ENCODE measurements around the gene MTA1. TPM values are rescaled to one million over a fixed set of nuclear protein-coding genes. Genes with fewer than 3 reads are reported as not detected.
A peak's percentile ranks its signal among the peaks of the same experiment; 100 is the strongest.

MTA1 gene
- total RNA-seq, 2 experiments from 2014 or later = 136 to 152 TPM

- H3K36me3 Mint-ChIP-seq (ENCODE audit: low read depth) = no peaks in the 10 kb centered on the region
- CTCF ChIA-PET = interaction anchor here (1.0 kb wide), 1 partner anchor 18 kb away, joined by 5 read pairs; no protein-coding TSS in a partner anchor
Observed at GRCh38 chr14:105388110-105388951, 31.3 kb upstream of the MTA1 start.

DNA sequence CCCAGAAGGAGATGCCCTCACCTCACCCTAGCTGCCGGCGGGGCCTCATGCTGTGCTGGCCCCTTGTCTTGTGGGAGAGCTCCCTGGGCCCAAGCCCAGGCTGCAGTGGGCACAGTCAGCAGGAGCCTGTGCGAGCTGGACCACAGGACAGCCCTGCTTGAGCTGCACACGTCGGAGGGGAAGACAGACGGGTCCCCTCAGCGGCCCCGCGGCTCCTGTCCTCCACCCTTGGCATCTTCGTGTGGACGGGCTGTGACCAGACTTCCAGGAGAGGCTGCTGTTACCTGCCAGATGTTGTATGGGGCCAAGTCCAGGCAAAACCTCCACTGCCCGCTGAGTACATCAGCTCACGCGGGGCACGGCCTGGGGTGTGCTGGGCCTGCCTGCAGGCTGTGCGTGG, 30.7 kb upstream of the MTA1 start:
- no peak for DNase-seq

More at GRCh38 chr14:105388110-105388951, 31.3 kb upstream of the MTA1 start:
- no peaks in the 10 kb centered on the region for H3K27me3 Mint-ChIP-seq
- POLR2A ChIA-PET = no interaction called here
- H3K9me3 Mint-ChIP-seq (ENCODE audit: low read depth) = no peaks in the 10 kb centered on the region
- ATAC-seq (no peak), DNase-seq (no peak)
- H3K4me1 Mint-ChIP-seq = no peaks in the 10 kb centered on the region
- intact Hi-C loops (cut with DNase I, micrococcal nuclease) = no loop called here
- H3K4me3 Mint-ChIP-seq = no peak overlapping the region
- H3K27ac Mint-ChIP-seq = no peak overlapping the region

DNA sequence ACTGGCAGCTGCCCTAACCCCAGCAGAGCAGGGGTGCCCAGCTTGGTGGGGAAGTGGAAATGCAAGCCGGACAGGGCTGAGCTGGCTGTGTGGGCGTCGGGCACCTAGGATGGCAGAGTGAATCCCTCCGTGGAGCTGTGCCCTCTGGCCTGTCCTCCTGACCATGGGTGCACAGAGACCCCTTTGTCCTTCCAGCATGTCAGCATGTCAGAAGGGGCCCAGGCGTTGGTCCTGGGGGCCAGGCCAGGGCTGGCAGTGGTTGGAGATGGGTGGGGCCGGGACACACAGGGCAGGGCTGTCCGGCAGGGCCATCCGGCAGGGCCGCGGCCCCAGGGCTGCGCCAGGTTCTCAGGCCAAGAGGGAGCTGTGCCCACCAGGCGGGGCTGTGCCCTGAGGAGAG, 30.1 kb upstream of the MTA1 start:
- DNase-seq (no peak), ATAC-seq (no peak)
- ChIA-PET POLR2A (no interaction called here), CTCF (interaction anchor here (0.6 to 1.8 kb wide), 6 partner anchors 18 to 140 kb away, joined by 3 to 5 read pairs (median 4); no protein-coding TSS in a partner anchor)
- H3K27me3 Mint-ChIP-seq = no peaks in the 10 kb centered on the region
- no peaks in the 10 kb centered on the region for H3K9me3 Mint-ChIP-seq (ENCODE audit: low read depth)
- H3K27ac Mint-ChIP-seq = no peak overlapping the region
- H3K36me3 Mint-ChIP-seq (ENCODE audit: low read depth) = no peaks in the 10 kb centered on the region
- H3K4me3 Mint-ChIP-seq = no peak overlapping the region
- intact Hi-C loops (cut with DNase I, micrococcal nuclease) = no loop called here
- no peaks in the 10 kb centered on the region for H3K4me1 Mint-ChIP-seq

More for the DNA sequence above, 30.7 kb upstream of the MTA1 start:
- no peak for ATAC-seq
- Mint-ChIP-seq H3K27me3 (no peaks in the 10 kb centered on the region), H3K27ac (no peak overlapping the region), H3K36me3 (ENCODE audit: low read depth) (no peaks in the 10 kb centered on the region), H3K4me3 (no peak overlapping the region), H3K9me3 (ENCODE audit: low read depth) (no peaks in the 10 kb centered on the region), H3K4me1 (no peaks in the 10 kb centered on the region)
- POLR2A ChIA-PET = no interaction called here
- CTCF ChIA-PET = interaction anchor here (1.0 kb wide), 1 partner anchor 19 kb away, joined by 5 read pairs; no protein-coding TSS in a partner anchor
- intact Hi-C loops (cut with DNase I, micrococcal nuclease) = no loop called here

DNA sequence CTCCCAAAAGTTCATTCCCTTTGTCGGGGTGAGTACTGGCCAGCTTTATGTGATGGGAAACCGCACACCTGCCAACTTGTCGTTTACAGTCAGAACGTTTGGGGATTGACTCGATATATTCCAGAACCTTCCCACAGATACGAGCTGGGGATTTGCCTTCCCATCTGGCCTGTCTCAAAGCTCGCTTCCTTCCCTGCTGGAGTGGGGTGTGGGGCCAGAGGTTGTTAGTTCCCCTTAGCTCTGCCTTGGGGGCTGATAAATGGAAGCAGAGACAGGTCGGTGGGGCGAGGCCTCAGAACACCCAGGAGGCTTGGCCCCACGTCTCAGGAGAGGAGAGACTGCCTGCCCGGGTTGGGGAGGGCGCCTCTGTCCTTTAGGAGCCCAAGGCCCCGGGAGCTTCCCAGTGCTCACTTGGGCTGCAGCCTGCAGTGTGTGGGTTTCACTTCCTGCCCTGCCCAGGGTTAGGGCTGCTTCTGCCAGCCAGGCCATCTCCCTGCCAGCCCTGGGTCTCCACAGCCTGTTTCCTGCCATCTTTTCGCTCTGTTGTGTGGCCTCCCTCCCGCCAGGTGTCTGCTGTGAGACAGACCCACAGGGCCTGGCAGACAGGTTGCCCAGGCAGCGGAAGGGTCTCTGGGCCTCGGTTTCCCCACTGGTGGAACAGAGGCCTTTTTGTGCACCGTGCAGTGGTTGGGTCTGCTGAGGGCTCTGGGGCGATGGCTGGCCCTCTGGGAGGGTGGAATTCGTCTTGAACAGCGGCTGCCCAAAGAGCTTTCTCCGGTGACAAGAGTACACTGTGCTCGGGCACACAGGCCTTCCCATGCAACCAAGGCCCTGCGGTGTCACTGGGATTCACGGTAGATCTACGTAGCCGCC, 29.4 kb upstream of the MTA1 start:
- ATAC-seq = peak; percentile 44
- no peak overlapping the region for H3K27ac Mint-ChIP-seq

GRCh38 chr14:105390849-105391500, 28.7 kb upstream of the MTA1 start:
- ATAC-seq (no peak), DNase-seq (no peak)
- ChIA-PET CTCF (interaction anchor here (0.7 to 1.8 kb wide), 3 partner anchors 20 to 528 kb away, joined by 3 to 4 read pairs (median 3); no protein-coding TSS in a partner anchor), POLR2A (no interaction called here)
- no peaks in the 10 kb centered on the region for H3K36me3 Mint-ChIP-seq (ENCODE audit: low read depth)
- no peaks in the 10 kb centered on the region for H3K27me3 Mint-ChIP-seq
- no peak overlapping the region for H3K4me3 Mint-ChIP-seq
- no peaks in the 10 kb centered on the region for H3K4me1 Mint-ChIP-seq
- H3K9me3 Mint-ChIP-seq (ENCODE audit: low read depth) = no peaks in the 10 kb centered on the region
- intact Hi-C loops (cut with DNase I, micrococcal nuclease) = no loop called here
- H3K27ac Mint-ChIP-seq = no peak overlapping the region

More for the DNA sequence above, 29.4 kb upstream of the MTA1 start:
- POLR2A ChIA-PET = no interaction called here
- Mint-ChIP-seq H3K27me3 (no peaks in the 10 kb centered on the region), H3K4me1 (no peaks in the 10 kb centered on the region), H3K4me3 (no peak overlapping the region), H3K36me3 (ENCODE audit: low read depth) (no peaks in the 10 kb centered on the region), H3K9me3 (ENCODE audit: low read depth) (no peaks in the 10 kb centered on the region)
- DNase-seq = no peak
- intact Hi-C loops (cut with DNase I, micrococcal nuclease) = no loop called here
- CTCF ChIA-PET = interaction anchor here (0.6 to 1.8 kb wide), 7 partner anchors 19 to 527 kb away, joined by 3 to 4 read pairs (median 3); no protein-coding TSS in a partner anchor

DNA sequence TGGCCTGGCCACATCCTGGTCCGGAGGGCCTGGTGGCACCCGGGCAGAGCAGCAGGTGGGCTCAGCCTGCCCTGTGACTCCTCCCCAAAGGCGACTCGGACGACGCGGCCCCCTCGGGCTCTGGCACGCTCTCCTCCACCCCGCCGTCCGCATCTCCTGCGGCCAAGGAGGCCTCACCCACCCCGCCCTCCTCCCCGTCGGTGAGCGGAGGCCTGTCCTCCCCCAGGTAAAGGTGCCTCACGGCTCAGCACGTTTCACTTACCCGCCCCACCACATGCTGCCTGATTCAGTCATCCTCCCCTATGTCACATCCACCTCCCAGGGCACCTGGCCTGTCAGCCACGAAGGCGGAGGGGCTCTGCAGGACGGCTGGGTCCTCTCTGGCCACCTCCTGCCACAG, 28.1 kb upstream of the MTA1 start:
- Mint-ChIP-seq H3K4me3 (no peak overlapping the region), H3K4me1 (no peaks in the 10 kb centered on the region), H3K27ac (no peak overlapping the region), H3K9me3 (ENCODE audit: low read depth) (no peaks in the 10 kb centered on the region), H3K27me3 (no peaks in the 10 kb centered on the region), H3K36me3 (ENCODE audit: low read depth) (no peaks in the 10 kb centered on the region)
- ChIA-PET POLR2A (no interaction called here), CTCF (interaction anchor here (0.6 to 0.9 kb wide), 2 partner anchors 11 to 20 kb away, joined by 3 to 4 read pairs; no protein-coding TSS in a partner anchor)
- intact Hi-C loops (cut with DNase I, micrococcal nuclease) = no loop called here
- DNase-seq (no peak), ATAC-seq (no peak)

DNA sequence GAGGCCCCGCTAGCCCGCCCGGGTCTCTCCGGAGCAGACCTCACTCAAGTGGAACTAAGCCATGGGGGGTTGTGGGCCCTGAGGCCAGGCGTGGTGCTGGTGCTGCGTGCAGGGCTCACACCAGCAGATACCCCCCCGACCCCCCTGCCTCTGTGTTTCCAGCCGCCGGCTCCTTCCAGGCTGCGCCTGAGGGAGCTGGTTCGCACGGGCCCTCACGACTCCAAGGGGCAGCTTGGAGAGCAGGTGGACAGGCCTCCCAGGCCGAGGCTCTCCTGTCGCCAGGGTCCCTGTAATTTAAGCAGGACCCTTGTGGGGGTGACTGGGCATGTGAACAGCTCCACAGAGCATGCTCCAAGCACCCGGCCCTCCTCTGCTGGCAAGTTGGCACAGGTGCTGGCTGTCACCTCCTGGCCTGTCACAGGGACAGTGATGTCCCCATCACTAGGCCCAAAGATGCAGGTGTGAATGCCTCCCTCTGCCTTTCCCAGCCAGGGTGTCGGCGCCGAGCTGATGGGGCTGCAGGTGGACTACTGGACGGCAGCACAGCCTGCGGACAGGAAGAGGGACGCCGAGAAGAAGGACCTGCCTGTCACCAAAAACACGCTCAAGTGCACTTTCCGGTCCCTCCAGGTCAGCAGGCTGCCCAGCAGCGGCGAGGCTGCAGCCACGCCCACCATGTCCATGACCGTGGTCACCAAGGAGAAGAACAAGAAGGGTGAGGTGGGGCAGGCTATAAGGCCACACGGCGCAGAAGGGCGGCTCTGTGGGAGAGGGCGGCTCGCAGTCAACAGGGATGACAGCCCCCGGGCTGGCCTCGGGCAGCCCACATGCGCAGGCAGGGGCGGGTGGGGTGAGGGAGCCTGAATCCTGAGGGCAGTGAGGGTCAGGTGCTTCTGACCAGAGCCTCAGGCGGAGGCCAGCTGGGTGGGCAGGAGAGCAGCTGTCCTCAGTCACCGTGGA, 27.2 kb upstream of the MTA1 start:
- Mint-ChIP-seq H3K27me3 (no peaks in the 10 kb centered on the region), H3K4me1 (no peaks in the 10 kb centered on the region), H3K9me3 (ENCODE audit: low read depth) (no peaks in the 10 kb centered on the region), H3K4me3 (no peak overlapping the region), H3K36me3 (ENCODE audit: low read depth) (no peaks in the 10 kb centered on the region), H3K27ac (no peak overlapping the region)
- POLR2A ChIA-PET = no interaction called here
- DNase-seq (no peak), ATAC-seq (no peak)
- CTCF ChIA-PET = interaction anchor here (0.6 kb wide), 1 partner anchor 10 kb away, joined by 4 read pairs; no protein-coding TSS in a partner anchor
- intact Hi-C loops (cut with DNase I, micrococcal nuclease) = no loop called here

DNA sequence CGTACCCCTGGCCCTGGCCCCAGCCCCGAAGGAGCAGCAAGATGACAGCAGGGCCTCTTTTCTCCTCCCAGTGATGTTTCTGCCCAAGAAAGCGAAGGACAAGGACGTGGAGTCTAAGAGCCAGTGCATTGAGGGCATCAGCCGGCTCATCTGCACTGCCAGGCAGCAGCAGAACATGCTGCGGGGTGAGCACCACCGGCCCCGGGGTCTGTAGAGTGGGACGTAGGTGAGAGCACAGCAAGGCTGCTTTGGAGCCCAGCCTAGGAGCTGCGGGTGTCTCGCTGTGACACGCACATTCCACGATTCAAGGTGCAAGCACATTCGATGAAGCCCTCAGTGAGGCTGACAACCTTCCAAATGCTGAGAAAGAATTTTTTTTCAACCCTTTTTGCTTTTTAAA, 26.5 kb upstream of the MTA1 start:
- Mint-ChIP-seq H3K27me3 (no peaks in the 10 kb centered on the region), H3K4me1 (peaks cover 5% of the 10 kb centered on the region), H3K9me3 (ENCODE audit: low read depth) (no peaks in the 10 kb centered on the region), H3K4me3 (no peak overlapping the region), H3K27ac (no peak overlapping the region), H3K36me3 (ENCODE audit: low read depth) (no peaks in the 10 kb centered on the region)
- ATAC-seq (no peak), DNase-seq (no peak)
- POLR2A ChIA-PET = no interaction called here
- intact Hi-C loops (cut with DNase I, micrococcal nuclease) = no loop called here
- CTCF ChIA-PET = no interaction called here

- Mint-ChIP-seq H3K4me3 (no peak overlapping the region), H3K36me3 (ENCODE audit: low read depth) (peaks cover 12% of the 10 kb centered on the region), H3K9me3 (ENCODE audit: low read depth) (no peaks in the 10 kb centered on the region), H3K27ac (no peak overlapping the region), H3K27me3 (no peaks in the 10 kb centered on the region), H3K4me1 (peaks cover 10% of the 10 kb centered on the region)
- ChIA-PET POLR2A (no interaction called here), CTCF (interaction anchor here (0.5 kb wide), 1 partner anchor 194 kb away, joined by 3 read pairs; no protein-coding TSS in a partner anchor)
- intact Hi-C loops (cut with DNase I, micrococcal nuclease) = loop anchor here in 1 of 2 experiments (5.0 kb wide), 1 partner anchor 103 kb away; no protein-coding TSS in a partner anchor
- DNase-seq (no peak), ATAC-seq (no peak)
Observed at GRCh38 chr14:105394714-105395537, 24.7 kb upstream of the MTA1 start.

DNA sequence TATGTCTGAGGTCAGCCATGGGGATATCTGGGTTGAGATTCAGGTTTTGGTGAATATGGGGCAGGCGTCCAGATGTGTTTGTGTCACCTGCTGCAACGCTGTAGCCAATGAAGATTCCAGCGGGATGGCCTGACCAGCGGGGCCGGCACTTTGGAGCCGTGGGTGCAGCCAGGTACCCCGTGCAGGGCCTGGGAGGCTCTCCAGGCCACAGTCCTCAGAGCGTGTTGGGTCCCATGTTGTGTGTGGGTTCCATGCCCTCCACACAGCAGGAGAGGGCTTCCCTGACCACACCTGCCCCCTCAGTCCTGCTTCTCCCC, 24.1 kb upstream of the MTA1 start:
- CTCF ChIA-PET = no interaction called here

More for the DNA sequence above, 24.1 kb upstream of the MTA1 start:
- POLR2A ChIA-PET = no interaction called here
- Mint-ChIP-seq H3K27ac (no peak overlapping the region), H3K9me3 (ENCODE audit: low read depth) (peaks cover 3% of the 10 kb centered on the region), H3K4me1 (peaks cover 10% of the 10 kb centered on the region), H3K4me3 (no peak overlapping the region), H3K36me3 (ENCODE audit: low read depth) (peaks cover 17% of the 10 kb centered on the region), H3K27me3 (no peaks in the 10 kb centered on the region)
- no peak for DNase-seq
- ATAC-seq = no peak
- intact Hi-C loops (cut with DNase I, micrococcal nuclease) = loop anchor here in 1 of 2 experiments (5.0 kb wide), 1 partner anchor 103 kb away; no protein-coding TSS in a partner anchor

Data from activated CD4-positive, alpha-beta T cell treated with anti-CD3 and anti-CD28 coated beads for 36 hours (primary cell).